Embryonic facial prominence (tissue), 1 donor: ENCODE data around the gene MAGI1.

Experiments used
- DNase-seq: peaks from one replicate; pipeline ENCODE4 v3.0.0-alpha.2; 2016; ENCODE audit errors: extremely low spot score

The MAGI1 gene

DNA sequence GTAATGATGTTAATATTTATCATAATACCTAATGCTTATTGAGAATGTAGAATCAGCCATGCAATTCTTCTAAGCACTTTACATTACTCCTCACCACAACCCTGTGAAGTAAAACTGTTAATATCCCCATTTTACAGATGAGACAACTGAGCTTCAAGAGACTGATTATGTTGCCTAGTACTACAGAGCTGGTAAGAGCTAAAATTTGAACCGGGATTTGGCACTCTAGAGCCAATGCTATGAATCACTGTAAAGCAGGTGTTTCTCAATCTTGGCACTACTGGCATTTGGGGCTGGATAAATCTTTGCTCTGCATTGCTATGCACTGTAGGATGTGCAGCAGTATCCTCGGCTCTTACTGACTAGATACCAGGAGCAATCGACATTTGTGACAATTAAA lies 367.7 kb downstream of the MAGI1 start:
- no peak for DNase-seq

- no peak for DNase-seq
Observed at GRCh38 chr3:65669163-65669875, 369.4 kb downstream of the MAGI1 start.

DNA sequence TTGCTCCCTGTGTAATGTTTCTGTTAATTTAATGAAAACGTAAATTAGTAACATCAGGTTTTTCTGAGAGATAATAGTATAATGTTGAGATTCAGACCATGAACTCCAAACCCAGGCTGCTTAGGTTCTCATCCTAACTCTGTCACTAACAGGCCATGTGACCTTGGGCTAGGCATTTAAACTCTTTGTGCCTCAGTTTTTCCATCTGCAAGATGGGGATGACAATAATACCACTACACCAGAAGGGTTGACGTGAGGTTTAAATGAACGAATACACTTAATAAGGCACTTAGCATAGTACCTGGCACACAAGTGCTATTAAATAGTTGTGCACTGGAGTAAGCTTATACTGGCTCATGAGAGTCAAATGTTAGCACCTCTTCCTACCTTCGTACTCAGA lies 370.8 kb downstream of the MAGI1 start:
- DNase-seq = no peak

GRCh38 chr3:65666448-65667091 lies 372.1 kb downstream of the MAGI1 start:
- DNase-seq = no peak

DNA sequence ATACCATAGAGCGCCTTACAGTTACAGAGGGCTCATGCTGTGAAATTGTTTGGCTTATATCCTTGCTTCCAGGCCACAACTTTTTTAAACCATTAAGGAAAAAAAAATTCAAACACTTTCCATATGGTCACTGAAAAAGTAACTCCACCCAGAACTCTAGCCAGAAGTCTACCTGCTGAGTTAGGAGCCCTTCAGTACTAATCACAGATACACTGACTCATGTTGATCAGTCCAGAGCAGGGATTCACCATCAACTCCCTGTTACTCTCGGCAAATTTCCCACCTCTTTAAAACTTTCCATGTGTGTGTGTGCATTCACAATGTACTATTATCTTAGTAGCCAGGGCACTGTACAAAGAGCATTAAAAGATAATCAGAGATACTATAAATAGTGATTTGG lies 372.8 kb downstream of the MAGI1 start:
- DNase-seq = no peak

- no peak for DNase-seq
Observed at GRCh38 chr3:65664931-65665330, 373.8 kb downstream of the MAGI1 start.

GRCh38 chr3:65664446-65664845 lies 374.3 kb downstream of the MAGI1 start:
- no peak for DNase-seq

- DNase-seq = no peak
Observed at GRCh38 chr3:65662095-65662494, 376.6 kb downstream of the MAGI1 start.

- DNase-seq = no peak
Observed at GRCh38 chr3:65660000-65660598, 378.6 kb downstream of the MAGI1 start.

DNA sequence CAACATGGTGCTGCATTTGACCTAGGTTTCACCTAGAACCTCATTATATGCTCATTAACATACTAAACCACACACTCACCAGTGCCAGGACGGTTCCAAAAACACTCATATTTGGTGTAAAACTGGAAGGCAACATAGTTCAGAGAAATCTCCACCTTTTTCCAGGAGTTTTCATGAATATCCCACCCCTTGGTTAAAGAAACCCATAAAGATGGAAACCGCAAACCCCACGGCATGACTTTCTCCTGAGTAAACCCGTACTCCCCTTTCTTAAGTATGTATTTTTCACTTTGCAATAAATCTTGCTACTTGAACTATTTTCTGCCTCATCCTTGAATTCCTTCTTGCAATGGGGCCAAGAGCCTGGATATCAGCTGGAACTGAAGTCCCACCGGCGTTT lies 379.3 kb downstream of the MAGI1 start:
- DNase-seq = no peak

DNA sequence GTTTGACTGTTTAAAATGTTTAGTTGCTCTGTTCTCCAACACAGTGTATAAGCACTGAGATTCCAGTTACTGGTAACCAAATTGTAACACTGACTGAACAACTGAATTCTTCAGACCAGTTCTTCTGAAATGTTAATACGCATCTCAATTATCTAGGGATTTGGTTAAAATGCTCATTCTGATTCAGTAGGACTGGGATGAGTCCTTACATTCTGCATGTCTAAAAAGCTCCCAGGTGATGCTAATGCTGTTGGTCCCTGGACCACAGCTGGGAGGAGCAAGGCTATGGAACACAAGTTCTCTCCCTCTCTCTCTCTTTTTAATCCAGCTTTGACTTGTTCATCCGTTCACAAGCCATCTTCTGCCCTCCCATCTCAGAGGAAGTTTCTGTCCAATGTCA lies 380.3 kb downstream of the MAGI1 start:
- no peak for DNase-seq

DNA sequence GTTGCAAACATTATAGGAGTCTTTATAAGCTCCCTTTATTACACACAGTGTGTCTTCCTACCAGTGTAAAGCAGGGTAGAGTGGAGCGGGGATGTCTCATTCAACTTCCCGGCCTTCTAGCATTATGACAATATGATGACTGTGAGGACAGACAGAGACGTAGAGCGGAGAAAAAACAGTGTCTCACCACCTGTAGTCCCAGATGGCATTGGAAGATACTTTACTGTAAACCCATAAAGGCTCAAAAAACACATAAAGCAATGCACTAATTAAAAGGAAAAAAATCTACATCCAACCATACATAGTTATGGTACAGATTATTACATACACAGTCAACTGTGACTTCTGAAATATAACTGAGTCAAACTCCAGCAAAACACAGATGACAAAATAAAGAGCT lies 383.7 kb downstream of the MAGI1 start:
- DNase-seq = no peak

- DNase-seq = no peak
Observed at GRCh38 chr3:65653731-65654130, 385.0 kb downstream of the MAGI1 start.

DNA sequence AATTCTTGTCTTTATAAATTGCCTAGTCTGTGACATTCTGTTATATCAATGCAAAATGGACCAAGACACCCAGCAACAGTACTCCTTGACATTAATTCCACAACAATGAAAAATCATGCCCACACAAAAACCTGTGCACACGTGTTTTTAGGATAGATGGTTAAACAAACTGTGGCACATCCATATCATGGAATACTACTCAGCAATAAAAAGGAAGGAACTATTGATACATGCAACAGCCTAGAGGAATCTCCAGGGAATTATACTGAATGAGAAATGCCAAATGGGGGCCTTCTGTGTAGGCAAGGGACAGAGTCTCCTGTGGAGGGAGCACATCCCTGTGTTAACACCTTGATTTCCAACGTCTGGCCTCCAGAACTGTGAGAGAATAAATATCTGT lies 388.5 kb downstream of the MAGI1 start:
- DNase-seq = no peak

DNA sequence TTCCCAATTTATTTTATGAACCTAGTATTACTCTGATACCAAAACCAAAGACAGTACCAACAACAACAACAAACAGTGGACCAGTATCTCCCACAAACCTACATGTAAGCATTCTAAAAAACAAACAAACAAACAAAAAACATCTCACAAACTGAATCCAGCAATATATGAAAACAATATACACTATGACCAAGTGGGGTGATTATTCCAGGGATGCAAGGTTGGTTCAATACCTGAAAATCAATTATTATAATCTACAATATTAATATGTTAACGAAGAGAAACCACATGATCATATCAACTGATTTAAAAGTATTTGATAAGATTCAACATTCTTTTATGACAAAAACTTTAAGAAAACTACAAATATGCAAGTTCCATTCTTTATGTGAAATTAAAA lies 391.3 kb downstream of the MAGI1 start:
- no peak for DNase-seq

DNA sequence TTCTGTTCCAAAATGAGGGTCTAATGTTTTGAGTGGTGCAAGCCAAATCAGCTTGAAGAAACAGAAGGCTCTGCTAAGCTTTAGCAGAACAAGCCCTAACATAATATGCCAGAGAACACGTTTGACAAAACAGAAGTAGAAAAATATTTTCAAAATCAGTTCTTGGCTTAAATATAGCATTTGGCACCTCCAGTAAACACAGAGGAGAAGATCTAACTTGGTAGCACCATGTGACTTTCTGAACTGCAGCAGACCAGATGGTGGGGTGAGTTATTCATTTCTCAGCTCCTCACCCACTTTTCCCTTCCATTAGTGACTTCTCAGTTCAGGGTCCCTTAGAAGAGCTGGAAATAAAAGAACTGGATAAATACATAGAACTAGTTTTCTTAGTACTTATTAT lies 395.8 kb downstream of the MAGI1 start:
- DNase-seq = no peak

DNA sequence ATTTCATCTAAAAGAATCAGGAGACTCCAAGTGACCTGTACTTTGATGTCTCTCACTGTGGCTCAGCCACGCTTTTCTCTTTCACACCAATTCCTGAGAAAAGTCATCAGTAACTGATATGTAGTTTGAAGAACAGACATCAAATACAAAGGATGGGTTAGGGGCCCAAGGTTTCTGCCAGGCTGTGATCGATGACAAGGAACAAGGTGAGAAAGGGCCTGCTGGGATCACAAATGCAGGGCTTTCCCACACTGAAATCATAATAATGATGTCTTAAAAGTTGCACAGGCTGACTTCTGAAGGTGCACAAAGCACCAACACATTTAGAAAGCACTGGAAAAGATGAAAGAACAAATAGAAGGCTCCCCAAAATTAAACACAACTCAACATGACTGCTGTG lies 396.9 kb downstream of the MAGI1 start:
- no peak for DNase-seq

DNA sequence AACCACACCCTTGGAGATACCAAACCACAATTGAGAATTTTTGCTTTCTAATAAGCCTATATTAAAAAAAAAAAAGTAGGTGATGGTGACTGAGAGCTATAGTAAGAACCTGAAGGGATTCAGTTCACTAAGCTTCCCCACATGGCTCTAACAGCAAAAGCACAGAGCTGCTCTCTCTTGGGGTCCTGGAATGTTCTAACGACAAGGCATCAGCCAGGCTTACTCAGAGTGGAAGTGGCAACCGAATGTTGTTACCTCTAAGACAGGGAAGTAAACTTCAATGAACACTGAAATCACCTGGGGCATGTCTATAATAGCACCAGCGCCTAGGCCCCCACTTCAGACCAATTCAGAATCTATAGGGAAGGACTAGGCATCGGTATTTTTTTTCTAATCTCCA lies 397.7 kb downstream of the MAGI1 start:
- no peak for DNase-seq

- no peak for DNase-seq
Observed at GRCh38 chr3:65639444-65639843, 399.3 kb downstream of the MAGI1 start.

GRCh38 chr3:65638301-65638700 lies 400.4 kb downstream of the MAGI1 start:
- DNase-seq = no peak

DNA sequence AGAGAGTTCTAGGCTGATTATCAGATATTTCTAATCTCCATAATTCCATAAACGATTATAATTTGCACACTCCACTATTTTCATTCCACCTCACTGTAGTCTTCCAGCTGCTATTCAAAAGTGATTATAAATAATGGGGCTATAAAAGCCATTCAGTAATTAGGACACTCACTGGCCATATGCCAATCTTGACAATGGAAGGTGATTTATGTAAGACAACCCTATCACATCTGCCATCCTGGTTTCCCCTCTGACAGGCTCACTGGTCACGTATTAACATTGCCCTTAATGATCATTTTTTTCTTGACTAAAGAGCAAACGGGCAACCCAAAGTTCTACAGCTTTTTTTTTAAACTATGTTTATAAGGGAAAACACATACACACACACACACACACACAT lies 402.4 kb downstream of the MAGI1 start:
- DNase-seq = no peak

DNA sequence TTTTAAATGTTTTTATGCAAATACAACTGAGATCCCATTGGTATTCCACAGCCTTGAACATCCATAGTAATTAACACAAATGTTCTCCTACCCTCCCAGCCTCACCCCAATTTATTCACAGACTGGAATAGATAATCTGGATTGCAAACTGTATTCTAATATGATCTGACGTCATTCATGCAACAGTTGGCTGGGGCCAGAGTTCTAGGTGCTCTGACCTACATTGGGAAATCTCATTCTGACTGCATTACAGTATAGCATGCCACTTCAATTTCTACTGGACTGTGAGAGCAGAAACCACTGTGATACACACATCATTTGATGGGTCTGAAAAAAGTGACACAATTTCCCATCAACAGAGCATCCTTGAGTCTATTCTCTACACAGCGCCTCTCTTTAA lies 403.1 kb downstream of the MAGI1 start:
- no peak for DNase-seq

DNA sequence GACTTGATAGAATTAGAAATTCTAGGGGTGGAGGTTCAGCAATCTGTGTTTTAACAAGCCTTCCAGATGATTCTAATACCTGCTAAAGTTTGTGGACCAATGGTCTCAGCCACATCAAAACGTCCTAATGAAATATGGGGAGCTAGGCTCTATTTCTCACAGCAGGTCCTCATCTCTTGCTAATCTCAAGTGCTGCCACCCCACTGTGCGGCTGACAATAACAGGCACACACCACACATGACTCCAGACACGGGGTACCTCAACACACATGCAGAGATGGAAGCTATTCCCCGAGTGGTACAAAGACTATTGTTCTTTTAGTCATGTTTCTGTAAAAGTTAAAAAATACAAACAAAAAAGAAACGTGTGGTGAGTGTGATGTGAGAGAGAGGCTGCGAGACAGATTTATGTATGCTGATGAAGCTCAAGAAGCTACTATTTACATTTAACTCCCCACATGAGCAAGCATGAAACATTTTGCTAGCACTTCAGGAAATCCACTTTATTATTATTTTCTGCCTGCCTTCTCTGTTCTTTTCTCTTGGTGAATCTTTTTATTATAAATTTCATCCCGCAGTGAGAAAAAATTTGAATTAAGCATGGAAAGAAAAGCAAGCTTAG lies 405.6 kb downstream of the MAGI1 start:
- DNase-seq = no peak
